Esophagus muscularis mucosa (tissue), 3 donors: ENCODE results near the gene KCNMB1.

Source experiments
- CTCF ChIP-seq, 3 experiments: fragments of 200-600 bp in 2 of 3; fragments of 450-650 bp in 1 of 3; sonication (generic) in 2 of 3; IDR thresholded peaks; one replicate each; pipeline ENCODE4 v1.5.1; 2017 to 2019; ENCODE audit warnings: antibody characterized with exemption in 3 of 3, mild to moderate bottlenecking in 2 of 3, moderate library complexity in 1 of 3
- EP300 ChIP-seq: sonication (generic); formaldehyde crosslinking; IDR thresholded peaks from one replicate; pipeline ENCODE4 v1.6.1; 2017; ENCODE audit warnings: antibody characterized with exemption

- TF ChIP-seq CTCF (IDR thresholded peaks at IDR 0.05): no peak
- TF ChIP-seq EP300: no peak
Observed at GRCh38 chr5:170360709-170361108, 28.5 kb downstream of the KCNMB1 start.
